ENCODE data around the gene APC. TPM values are rescaled to one million over a fixed set of nuclear protein-coding genes. Genes with fewer than 3 reads are reported as not detected.
"Not testable (repeated sequence)": the region's sequence is repeated elsewhere in the genome, so short reads cannot be mapped to it uniquely, and the experiment has no call there.

APC gene
- total RNA-seq, 1 donor from 2014 or later, result 39.8 TPM

DNA sequence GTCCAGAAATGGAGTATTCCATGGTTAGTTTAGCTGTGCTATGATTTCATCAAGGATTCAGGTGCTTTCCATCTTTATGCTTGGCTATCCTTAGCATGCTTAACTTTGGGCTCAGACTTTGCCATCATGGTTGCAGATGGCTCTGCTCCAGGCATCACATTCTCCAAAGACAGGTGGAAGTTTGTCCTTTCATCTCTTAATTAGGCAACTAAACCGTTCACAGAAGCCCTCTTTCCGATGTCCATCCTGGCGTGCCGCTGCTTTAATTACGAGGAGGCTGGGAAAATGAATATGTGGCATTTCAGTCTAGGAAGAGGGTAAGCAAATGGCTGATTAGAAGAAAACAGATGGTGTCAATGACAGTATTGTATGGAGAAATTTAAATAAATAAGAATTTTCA lies 24.5 kb upstream of the APC start:
- DNase-seq (ENCODE audit: low spot score), result no peak

DNA sequence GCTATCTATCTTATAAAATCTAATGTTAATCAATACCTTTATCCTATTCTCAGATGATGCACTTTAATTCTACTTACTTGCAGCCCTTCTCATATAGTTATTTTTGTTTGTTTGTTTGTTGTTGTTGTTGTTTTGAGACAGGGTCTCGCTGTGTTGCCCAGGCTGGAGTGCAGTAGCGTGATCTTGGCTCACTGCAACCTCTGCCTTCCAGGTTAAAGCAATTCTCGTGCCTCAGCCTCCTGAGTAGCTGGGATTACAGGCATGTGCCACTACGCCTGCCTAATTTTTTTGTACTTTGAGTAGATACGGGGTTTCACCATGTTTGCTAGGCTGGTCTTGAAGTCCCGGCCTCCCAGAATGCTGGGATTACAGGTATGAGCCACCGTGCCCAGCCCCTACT lies 20.8 kb upstream of the APC start:
- DNase-seq (ENCODE audit: low spot score), result not testable (repeated sequence)

DNA sequence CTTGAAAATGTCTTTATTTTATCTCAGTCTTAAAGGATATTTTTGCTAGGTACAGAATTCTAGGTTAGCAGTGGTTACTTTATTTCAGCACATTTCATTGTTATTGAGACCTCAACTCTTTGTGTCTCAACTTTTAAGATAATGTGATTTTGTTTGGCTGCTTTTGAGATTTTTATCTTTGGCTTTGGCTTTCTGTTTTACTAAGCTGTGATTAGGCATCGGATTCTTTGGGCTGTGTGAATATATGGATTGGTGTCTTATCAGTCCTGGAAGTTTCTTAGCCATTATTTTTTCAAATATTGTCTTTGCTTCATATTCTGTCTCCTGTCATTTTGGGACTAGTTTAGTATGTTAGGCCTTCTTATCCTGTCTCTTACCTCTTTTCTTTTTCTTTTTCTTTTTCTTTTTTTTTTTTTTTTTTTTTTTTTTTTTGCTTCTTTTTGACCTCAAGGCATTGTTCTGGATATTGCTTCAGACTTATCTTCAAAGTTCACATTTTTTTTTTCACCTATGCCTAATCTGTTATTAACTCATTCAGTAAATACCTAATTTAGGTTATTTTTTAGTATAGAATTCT lies 20.1 kb upstream of the APC start:
- no peak for DNase-seq (ENCODE audit: low spot score)

DNA sequence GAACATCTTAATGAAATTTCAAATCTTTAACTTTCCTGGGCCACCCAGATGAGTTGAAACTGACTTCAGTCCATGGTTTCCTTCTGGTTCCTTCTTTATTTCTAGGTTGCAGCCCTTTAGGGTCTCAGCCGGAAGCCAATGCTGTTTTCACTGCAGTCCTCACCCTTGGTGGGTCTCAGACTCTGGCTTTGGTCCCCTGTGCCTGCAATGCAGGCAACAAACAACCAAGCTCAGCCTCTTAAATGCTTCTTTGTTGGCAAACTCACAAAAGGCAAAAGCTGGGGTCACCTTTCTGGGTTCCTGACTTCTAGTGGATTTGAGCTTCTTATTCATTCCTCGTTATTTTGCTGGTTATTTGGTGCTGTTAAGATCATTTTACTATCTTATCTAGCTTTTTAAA lies 19.3 kb upstream of the APC start:
- no peak for DNase-seq (ENCODE audit: low spot score)

DNA sequence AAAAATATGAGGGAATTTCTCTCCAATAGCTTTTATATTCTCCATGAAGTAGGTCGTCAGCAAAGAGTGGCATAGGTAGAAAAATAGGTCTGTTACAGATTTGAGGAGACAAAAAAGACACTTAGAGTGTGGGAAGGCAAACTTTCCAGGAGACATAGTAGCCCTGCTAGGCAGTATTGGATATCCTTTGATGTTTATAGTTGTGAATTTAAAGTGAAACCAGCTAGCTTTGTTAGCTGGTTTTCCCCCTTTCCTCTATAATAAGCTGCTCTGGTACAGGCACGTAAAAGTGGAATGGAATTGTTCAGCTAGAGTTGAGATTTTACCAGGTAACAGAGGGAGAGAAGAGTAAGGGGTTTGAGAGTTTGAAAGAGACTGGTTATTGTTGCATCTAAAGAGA lies 17.1 kb upstream of the APC start:
- DNase-seq (ENCODE audit: low spot score), result no peak

DNA sequence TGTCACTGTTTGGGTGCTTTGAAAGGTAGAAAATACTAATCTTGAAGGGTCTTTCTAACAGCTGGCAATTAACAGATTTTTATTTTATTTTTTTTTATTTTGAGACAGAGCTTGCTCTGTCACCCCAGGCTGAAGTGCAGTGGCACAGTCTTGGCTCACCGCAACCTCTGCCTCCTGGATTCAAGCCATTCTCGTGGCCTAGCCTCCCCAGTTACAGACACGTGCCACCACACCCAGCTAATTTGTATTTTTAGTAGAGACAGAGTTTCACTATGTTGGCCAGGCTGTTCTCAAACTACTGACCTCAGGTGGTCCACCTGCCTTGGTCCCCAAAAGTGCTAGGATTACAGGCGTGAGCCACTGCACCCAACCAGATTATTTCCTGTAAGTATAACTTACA lies 12.8 kb upstream of the APC start:
- DNase-seq (ENCODE audit: low spot score), result no peak

DNA sequence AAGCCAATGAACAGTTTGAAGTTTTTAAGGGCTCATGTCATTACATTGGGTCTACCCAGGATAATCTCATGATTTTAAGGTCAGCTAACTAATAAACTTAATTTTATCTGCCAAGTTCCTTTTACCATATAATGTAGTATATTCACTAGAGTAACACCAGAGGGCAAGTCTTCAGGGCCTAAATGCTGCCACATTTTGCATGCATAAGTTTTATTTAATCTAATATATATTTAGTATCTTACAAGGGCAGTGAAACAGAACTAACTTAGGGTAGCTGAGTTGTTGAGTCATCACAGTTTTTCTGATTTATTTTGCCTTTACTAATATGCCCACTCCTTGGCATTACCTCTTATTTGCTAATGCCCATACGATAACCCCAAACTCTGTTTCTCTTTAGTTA lies 8.1 kb upstream of the APC start:
- no peak for DNase-seq (ENCODE audit: low spot score)

DNA sequence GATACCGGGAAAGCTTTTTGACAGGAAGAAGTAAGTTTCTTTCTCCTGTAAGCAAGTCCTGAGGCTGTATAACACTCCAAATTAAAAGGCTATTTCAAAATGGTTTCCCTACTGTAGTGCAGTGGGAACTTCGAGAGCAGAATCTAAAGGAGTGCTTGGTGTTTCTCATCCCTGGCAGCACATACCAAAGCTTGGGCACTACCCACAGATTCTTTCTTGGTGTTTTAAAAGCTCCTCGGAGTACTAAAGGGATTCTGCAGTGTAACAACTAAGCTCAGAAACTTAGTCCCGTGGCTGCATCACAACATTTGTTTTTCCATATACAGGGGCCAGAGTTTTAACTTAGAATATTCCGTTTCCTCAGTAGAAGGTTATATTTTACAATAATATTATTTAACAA lies 5.6 kb upstream of the APC start:
- no peak for DNase-seq (ENCODE audit: low spot score)

DNA sequence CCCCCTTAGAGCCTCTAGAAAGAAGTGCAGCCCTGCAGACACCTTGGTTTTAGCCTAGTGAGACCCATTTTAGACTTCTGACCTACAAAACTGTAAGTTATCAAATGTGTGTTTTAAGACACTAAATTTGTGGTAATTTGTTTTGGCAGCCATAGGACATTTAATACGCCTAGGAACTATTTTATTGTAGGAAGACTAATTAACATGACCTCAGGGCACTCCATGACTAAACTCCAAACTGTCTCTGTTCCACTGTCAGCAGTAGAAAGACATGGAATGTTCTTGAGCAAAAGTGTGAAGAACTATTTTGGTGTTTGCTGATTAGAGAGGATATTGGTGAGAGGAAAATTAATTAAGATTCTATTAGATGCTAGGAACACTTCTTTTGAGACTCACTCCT lies 4.1 kb upstream of the APC start:
- DNase-seq (ENCODE audit: low spot score), result no peak

DNA sequence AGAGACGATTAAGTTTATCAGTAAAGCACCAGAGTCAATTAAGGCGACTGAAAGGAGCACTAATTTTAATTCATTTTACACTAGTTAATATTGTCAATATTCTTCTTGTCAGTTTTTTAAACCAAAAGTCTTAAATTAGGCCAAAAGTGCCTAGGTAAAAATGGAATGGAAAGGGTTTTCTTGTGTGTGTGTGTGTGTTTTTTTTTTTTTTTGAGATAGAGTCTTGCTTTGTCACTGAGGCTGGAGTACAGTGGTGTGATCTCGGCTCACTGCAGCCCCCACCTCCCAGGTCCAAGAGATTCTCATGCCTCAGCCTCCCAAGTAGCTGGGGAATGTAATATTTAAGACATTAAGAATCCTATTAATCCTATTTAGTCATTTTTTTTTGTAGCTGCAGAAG lies 3.1 kb upstream of the APC start:
- DNase-seq (ENCODE audit: low spot score), result no peak

DNA sequence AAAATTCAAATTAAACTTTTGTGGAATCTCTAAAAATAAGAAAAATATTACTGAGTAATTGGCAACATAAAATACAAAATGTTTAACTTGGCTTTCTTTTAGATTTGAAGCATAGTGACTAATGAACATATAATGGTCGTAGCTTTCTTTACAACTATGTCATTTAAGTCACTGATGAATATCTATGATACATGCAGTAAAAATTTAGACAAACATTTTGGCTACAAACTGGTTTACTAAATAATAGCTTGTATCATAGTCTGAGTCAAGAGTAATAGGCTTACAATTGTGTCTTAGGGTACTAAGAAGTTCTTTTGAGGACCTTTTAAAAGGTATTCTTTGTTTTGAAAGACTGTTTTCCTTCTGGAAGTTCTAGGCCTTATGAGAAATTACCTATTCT lies 2.0 kb upstream of the APC start:
- DNase-seq (ENCODE audit: low spot score), result no peak

DNA sequence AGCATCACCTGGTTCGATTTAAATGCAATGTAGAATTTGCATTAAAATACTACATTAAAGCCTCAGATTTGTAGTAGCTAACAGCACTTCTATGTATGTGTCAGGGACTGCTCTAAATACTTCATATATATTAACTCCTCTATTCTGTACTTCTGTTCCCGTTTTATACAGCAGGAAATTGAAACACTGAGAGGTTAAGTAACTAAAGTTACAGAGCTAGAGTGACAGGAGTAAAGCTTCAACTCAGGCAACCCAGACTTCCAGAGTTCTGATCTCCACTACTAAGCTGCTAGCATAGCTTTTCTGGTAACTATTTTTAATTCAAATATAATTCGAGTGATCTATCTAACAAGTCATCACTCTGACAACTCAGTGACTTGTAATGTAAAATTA lies 619 bp upstream of the APC start:
- DNase-seq (ENCODE audit: low spot score), result no peak

DNA sequence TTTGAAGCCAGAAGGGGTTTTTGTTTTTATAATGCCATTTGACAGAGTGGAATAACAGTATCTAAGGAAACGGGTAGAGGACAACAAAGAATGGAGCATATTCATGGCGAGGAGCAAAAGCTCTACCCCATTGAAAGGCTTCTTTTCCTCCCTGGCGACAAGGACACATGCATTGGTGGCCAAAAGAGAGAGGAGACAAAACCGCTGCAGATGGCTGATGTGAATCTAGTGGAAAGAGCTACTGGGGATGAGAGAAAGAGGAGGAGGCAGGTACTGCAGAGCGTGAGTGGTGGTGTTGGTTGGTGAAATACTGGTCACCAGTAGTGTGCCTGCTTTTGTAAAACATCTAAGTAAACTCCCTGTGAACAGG lies 491 bp downstream of the APC start:
- no peak for DNase-seq (ENCODE audit: low spot score)

DNA sequence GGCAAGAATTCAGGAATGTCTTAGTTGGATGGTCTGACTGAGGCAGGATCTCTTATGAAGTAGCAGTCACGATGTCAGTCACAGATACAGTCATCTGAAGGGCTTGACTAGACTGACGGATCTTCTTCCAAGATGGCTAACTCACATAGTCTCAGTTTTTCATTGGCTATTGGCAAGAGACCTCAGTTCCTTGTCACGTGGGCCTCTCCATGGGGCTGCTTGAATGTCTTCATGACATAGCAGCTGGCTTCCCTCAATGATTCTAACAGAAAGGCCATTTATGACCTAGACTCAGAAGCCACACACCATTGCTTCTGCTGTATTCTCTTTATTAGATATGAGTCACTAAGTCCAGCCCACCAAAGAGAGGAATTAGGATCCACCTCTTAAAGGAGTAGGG lies 4.7 kb downstream of the APC start:
- DNase-seq (ENCODE audit: low spot score), result no peak

DNA sequence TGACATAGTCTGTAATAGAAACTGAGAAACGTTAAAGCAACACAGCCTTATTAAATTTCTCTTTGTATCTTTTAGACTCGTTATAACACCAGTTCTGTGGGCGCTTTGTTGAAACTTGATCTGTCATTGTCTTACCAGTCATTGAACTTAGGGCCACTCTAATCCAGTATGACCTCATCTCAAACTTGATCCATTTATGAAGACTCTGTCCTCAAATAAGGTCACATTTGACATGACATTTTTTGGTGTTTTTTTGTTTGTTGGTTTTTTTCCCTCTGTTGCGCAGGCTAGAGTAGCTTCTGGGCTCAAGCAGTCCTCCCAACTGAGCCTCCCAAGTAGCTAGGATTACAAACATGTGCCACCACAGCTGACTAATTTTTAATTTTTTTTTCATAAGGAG lies 5.9 kb downstream of the APC start:
- DNase-seq (ENCODE audit: low spot score), result no peak

DNA sequence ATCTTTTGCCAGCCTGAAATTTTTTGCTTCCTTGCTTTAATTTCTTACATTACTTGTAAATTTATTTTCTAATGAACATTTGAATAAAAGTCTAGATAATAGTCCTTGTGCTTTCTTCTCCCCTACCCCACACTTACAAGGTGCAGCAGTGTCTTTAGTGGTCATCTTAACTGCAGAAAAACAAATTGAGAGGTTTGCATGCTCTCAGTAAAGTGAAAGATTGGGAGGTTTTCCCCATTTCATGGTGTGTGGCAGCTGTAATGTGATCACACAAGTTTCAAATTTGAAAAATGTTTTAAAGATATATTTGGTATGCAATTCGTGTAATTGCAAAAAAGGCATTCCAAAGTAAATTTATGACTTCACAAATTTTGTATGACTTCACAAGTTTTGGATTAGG lies 14.7 kb downstream of the APC start:
- DNase-seq (ENCODE audit: low spot score), result no peak

DNA sequence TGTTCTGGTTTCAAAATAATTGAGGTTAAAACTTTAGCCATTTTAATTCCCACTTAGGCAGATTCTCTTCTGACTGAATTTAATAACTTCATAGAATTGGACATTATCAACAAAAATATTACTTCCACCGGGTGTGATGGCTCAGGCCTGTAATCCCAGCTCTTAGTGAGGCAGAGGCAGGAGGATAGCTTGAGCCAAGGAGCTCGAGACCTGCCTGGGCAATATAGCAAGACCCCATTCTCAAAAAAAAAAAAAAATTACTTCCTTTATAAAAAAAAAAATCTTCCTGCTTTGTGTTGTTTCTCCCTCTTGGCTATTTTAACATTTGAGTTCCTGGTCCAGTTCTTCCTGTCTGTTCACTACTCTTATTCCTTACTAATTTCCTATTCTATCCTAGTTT lies 18.0 kb downstream of the APC start:
- DNase-seq (ENCODE audit: low spot score), result no peak

DNA sequence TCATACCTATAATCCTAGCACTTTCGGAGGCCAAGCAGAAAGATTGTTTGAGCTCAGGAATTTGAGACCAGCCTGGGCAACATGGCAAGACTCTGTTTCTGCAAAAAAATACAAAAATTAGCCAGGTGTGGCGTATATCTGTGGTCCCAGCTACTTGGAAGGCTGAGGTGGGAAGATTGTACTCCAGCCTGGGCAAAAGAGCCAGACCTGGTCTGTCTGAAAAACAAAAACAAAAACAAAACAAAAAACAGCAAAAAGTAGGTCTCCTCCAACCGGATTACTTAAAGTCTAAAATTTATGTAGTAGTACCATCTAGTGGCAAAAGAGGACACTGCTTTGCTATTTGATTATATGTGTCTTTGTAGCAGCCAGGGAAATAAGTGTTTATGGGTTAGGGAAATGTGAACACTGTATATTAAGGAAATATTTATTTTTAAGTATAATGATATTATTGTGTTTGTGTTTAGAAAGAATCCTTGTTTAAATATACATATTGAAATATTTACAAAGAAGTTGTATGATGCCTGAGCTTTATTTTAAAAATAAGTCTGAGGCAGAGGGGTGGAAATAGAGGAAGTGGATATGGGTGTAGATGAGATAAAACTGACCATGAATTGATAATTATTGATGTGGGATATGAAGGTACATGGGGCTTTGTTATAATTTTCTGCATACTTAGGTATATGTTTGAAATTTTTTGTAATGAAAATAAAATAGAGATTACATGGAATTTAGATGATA lies 20.0 kb downstream of the APC start:
- no peak for DNase-seq (ENCODE audit: low spot score)

DNA sequence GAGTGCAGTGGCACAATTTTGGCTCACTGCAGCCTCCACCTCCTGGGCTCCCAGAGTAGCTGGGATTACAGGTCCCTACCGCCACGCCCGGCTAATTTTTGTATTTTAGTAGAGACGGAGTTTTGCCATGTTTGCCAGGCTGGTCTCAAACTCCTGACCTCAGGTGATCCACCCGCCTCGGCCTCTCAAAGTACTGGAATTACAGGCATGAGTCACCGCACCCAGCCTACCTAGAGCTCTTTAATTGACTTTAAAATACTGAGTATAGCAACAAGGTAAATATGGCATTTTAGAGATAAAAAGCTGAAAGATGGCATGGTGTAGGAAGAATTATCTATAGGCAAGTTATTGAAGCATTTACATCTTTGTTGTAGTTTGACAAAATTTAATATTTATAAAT lies 21.0 kb downstream of the APC start:
- no peak for DNase-seq (ENCODE audit: low spot score)

DNA sequence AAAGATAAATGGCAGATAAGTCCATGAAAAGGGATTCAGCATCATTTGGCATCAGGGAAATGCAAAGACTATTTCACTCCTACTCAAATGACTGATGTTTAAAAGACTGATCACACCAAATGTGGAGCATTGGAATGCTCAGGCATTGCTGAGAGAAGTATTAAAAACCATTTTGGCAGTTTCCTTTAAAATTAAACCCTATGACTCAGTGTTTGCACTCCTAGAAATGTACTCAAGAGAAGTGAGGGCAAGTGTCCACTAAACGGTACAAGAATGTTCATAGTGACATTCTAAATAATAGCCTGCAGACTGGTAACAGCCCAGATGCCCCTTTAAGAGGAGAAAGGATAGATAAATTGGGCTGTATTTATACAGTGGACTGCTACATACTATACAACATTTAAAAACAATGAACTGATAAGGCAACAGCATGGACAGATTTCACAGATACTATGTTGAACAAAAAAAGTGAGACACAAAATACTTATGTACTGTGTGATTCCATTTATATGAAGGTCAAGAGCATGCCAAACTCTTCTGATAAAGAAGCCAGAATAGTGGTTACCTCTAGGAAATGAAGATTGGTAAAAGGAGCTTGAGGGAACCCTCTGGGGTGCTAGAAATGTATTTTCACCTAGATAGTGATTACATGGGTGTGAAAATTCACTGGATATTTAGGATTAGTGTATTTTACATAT lies 24.6 kb downstream of the APC start:
- DNase-seq (ENCODE audit: low spot score), result no peak

DNA sequence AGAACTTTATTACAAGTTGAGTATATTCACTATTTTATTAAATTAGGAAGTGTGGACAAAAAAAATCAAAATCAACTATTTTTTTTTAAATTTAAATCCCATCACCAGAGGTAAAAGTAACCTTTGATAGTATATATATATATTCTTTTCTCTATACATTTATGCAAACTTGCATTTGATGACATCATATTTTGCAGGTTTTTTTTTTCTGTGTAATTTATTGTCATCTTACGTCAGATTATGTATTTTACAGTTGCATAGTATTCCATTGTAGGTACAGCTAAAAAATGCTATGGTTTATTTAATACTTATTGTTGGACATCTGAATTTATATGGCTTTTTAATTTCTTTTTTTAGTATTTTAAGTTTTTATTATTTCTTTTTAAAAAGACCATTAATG lies 25.5 kb downstream of the APC start:
- no peak for DNase-seq (ENCODE audit: low spot score)

DNA sequence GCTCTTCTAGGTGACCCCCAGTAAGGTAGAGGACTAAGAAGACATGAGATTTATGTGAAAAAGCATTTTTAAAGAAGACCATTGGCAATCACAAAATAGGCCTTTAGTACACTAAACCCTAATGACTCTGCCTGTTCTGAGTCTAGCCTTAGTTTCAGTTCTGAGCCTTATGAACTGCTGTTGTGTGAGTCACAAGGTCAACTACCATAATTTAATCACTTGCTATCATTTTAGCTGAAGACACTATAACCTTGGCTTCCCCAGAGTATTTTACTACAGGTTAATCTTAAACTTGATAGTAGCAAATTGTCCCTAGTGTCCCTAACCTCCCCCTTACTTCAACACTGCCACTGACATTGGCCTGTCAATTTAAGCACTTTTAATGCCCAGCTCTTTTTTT lies 34.4 kb downstream of the APC start:
- no peak for DNase-seq (ENCODE audit: low spot score)

DNA sequence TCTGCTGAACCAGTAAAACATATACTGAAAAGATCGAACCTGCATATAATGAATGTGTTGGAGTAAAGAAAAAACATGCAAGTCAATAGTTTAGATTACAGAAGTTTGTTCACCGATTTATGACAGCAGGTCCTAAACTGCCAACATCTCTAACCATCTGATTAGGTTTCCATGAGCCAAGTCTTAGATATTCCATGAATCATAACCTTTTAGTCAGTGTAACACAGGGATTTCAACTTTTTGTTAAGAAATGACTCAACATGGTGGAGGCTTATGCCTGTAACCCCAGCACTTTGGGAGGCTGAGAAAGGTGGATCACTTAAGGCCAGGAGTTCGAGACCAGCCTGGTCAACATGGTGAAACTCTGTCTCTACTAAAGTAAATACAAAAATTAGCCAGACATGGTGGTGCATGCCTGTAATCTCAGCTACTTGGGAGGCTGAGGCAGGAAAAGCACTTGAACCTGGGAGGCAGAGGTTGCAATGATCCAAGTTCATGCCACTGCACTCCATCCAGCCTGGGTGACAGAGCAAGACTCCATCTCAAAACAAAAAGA lies 38.7 kb downstream of the APC start:
- DNase-seq (ENCODE audit: low spot score), result no peak
